Liver (tissue), 3 donors: ENCODE measurements around the gene AREL1.
A peak's percentile ranks its signal among the peaks of the same experiment; 100 is the strongest.

Experiments
- SP1 ChIP-seq: IDR thresholded peaks from 2 replicates; pipeline ENCODE4 v1.6.1; 2018; ENCODE audit warnings: antibody characterized with exemption, mild to moderate bottlenecking
- TF ChIP-seq, protein P1 (sequence below): fragments of 150-350 bp; IDR thresholded peaks from 2 replicates; pipeline ENCODE4 v1.5.1; 2017; ENCODE audit warnings: improper control_type of control experiment, low read depth, low read length; ENCODE audit not compliant: missing input control
- donor health status: healthy.
- donor health status: healthy.

DNA sequence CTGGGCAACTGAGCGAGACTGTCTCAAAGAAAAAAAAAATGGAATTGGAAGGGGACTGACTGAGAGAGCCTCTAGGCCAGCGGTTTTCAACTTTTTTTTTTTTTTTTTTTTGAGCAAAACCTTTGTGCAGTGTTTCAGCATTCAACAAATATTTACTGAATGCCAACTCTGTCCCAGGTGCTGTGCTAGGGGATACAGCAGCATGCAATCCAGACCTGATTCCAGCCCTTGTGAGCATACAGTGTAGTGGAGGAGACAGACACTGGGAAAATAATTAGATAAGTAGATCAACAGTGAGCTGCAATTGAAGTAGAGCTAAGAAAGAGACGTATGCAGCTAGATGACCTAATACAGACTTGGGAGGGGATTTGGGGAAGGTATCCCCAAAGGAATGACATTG, 77.0 kb downstream of the AREL1 start:
- TF ChIP-seq, protein P1, sequence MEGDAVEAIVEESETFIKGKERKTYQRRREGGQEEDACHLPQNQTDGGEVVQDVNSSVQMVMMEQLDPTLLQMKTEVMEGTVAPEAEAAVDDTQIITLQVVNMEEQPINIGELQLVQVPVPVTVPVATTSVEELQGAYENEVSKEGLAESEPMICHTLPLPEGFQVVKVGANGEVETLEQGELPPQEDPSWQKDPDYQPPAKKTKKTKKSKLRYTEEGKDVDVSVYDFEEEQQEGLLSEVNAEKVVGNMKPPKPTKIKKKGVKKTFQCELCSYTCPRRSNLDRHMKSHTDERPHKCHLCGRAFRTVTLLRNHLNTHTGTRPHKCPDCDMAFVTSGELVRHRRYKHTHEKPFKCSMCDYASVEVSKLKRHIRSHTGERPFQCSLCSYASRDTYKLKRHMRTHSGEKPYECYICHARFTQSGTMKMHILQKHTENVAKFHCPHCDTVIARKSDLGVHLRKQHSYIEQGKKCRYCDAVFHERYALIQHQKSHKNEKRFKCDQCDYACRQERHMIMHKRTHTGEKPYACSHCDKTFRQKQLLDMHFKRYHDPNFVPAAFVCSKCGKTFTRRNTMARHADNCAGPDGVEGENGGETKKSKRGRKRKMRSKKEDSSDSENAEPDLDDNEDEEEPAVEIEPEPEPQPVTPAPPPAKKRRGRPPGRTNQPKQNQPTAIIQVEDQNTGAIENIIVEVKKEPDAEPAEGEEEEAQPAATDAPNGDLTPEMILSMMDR = no peak
- peak; percentile 54 for TF ChIP-seq SP1
